Stimulated activated CD8-positive, alpha-beta memory T cell treated with anti-CD3 and anti-CD28 coated beads, Interleukin-4, amount 100 ng/mL, for 48 hours (primary cell): ENCODE results near the gene SCAF4.

ENCODE experiments used
- DNase-seq: peaks from one replicate; pipeline ENCODE4 v3.0.0-alpha.2; 2020

The SCAF4 gene

GRCh38 chr21:31629972-31630711 lies 101.8 kb downstream of the SCAF4 start:
- DNase-seq = no peak

GRCh38 chr21:31624961-31625491 lies 106.9 kb downstream of the SCAF4 start:
- no peak for DNase-seq

- DNase-seq = no peak
These were observed 107.7 kb downstream of the SCAF4 start for GRCh38 chr21:31624181-31624580.

- no peak for DNase-seq
These were observed 108.3 kb downstream of the SCAF4 start for GRCh38 chr21:31623664-31624063.

GRCh38 chr21:31622397-31622796 lies 109.5 kb downstream of the SCAF4 start:
- no peak for DNase-seq
